ENCODE data around the gene TIRAP. TPM values are rescaled to one million over a fixed set of nuclear protein-coding genes. Genes with fewer than 3 reads are reported as not detected.

TIRAP gene
- total RNA-seq, 4 donors from 2014 or later = 4.5 to 5.8 (median 5.6) TPM

- DNase-seq (no peak), ATAC-seq (peak in 1 of 2 donors; percentile 54)
- peak overlapping the region in 3 of 4 donors; percentile 18 to 41 (median 25) for H3K27ac ChIP-seq
- TF ChIP-seq, protein P1, sequence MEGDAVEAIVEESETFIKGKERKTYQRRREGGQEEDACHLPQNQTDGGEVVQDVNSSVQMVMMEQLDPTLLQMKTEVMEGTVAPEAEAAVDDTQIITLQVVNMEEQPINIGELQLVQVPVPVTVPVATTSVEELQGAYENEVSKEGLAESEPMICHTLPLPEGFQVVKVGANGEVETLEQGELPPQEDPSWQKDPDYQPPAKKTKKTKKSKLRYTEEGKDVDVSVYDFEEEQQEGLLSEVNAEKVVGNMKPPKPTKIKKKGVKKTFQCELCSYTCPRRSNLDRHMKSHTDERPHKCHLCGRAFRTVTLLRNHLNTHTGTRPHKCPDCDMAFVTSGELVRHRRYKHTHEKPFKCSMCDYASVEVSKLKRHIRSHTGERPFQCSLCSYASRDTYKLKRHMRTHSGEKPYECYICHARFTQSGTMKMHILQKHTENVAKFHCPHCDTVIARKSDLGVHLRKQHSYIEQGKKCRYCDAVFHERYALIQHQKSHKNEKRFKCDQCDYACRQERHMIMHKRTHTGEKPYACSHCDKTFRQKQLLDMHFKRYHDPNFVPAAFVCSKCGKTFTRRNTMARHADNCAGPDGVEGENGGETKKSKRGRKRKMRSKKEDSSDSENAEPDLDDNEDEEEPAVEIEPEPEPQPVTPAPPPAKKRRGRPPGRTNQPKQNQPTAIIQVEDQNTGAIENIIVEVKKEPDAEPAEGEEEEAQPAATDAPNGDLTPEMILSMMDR (IDR thresholded peaks at IDR 0.05 in 4 of 5, conservative IDR thresholded peaks at IDR 0.05 in 1 of 5) = no peak
- TF ChIP-seq POLR2A (IDR thresholded peaks at IDR 0.05) = no peak
- no peaks in the 10 kb centered on the region for H3K27me3 ChIP-seq
- peaks cover 0 to 24% of the 10 kb centered on the region in 2 donors for H3K36me3 ChIP-seq
- no peaks in the 10 kb centered on the region for H3K9me3 ChIP-seq
- peaks cover 25 to 31% of the 10 kb centered on the region in 2 donors for H3K4me1 ChIP-seq
- in situ Hi-C loops (cut with MboI; ENCODE audit: low sequenced_read_pairs in 4 of 4) = no loop called here
- intact Hi-C loops (cut with DNase I; ENCODE audit: low total_unique reads) = no loop called here
- H3K4me3 ChIP-seq = no peak overlapping the region
Measured at GRCh38 chr11:126340960-126341606, 58.2 kb downstream of the TIRAP start.

- no peak overlapping the region for H3K4me3 ChIP-seq
- DNase-seq (no peak), ATAC-seq (no peak)
- TF ChIP-seq, protein P1 (IDR thresholded peaks at IDR 0.05 in 4 of 5, conservative IDR thresholded peaks at IDR 0.05 in 1 of 5) = no peak
- TF ChIP-seq POLR2A (IDR thresholded peaks at IDR 0.05) = no peak
- in situ Hi-C loops (cut with MboI; ENCODE audit: low sequenced_read_pairs in 4 of 4) = no loop called here
- H3K36me3 ChIP-seq = peaks cover 0 to 24% of the 10 kb centered on the region in 2 donors
- no peaks in the 10 kb centered on the region for H3K9me3 ChIP-seq
- H3K27ac ChIP-seq = peak overlapping the region in 1 of 4 donors; percentile 18
- H3K4me1 ChIP-seq = peaks cover 25 to 31% of the 10 kb centered on the region in 2 donors
- H3K27me3 ChIP-seq = no peaks in the 10 kb centered on the region
- intact Hi-C loops (cut with DNase I; ENCODE audit: low total_unique reads) = no loop called here
Measured at GRCh38 chr11:126341760-126342161, 58.9 kb downstream of the TIRAP start.

- ATAC-seq = no peak
- in situ Hi-C loops (cut with MboI; ENCODE audit: low sequenced_read_pairs in 4 of 4) (no loop called here), intact Hi-C loops (cut with DNase I; ENCODE audit: low total_unique reads) (no loop called here)
- TF ChIP-seq, protein P1 (IDR thresholded peaks at IDR 0.05 in 4 of 5, conservative IDR thresholded peaks at IDR 0.05 in 1 of 5) = no peak
- no peak for TF ChIP-seq POLR2A (IDR thresholded peaks at IDR 0.05)
- no peaks in the 10 kb centered on the region for H3K27me3 ChIP-seq
- no peak overlapping the region for H3K4me3 ChIP-seq
- peaks cover 25 to 35% of the 10 kb centered on the region in 2 donors for H3K4me1 ChIP-seq
- no peaks in the 10 kb centered on the region for H3K9me3 ChIP-seq
- H3K27ac ChIP-seq = no peak overlapping the region
- H3K36me3 ChIP-seq = peaks cover 0 to 24% of the 10 kb centered on the region in 2 donors
- no peak for DNase-seq
Measured at GRCh38 chr11:126343051-126343450, 60.2 kb downstream of the TIRAP start.

Other genes with a start within 250 kb of the TIRAP start
- gene CDON, start 220.2 kb upstream of the TIRAP start, total RNA-seq = 1 to 10 TPM; 1.0 to 2.0 (median 1.8) TPM
- gene RPUSD4, start 71.4 kb upstream of the TIRAP start, total RNA-seq = 10 to 100 TPM; 53.3 to 93.8 (median 69.2) TPM
- 10 to 100 TPM; 13.6 to 32.2 (median 23.2) TPM for gene FAM118B, start 71.3 kb upstream of the TIRAP start, total RNA-seq
- gene SRPRA, start 14.2 kb upstream of the TIRAP start, total RNA-seq = 100 to 1,000 TPM in 1 of 4 donors, 10 to 100 TPM in 3; 72.3 to 101 (median 79.4) TPM
- 10 to 100 TPM; 12.5 to 20.8 (median 16.2) TPM for gene FOXRED1, start 13.9 kb upstream of the TIRAP start, total RNA-seq
- gene DCPS, start 21.0 kb downstream of the TIRAP start, total RNA-seq = 10 to 100 TPM in 3 of 4 donors, 1 to 10 TPM in 1; 9.8 to 23.1 (median 11.5) TPM
- gene ST3GAL4, start 72.6 kb downstream of the TIRAP start, total RNA-seq = 10 to 100 TPM in 2 of 4 donors, 1 to 10 TPM in 2; 3.4 to 12.4 (median 9.6) TPM

All from gastrocnemius medialis (tissue), 4 donors.